Left ventricle myocardium inferior (tissue), 1 donor: ENCODE data around the gene FABP2. TPM values are rescaled to one million over a fixed set of nuclear protein-coding genes. Genes with fewer than 3 reads are reported as not detected.
A peak's percentile ranks its signal among the peaks of the same experiment; 100 is the strongest.

Experiments
- DNase-seq: peaks from one replicate; pipeline ENCODE4 v3.0.0-alpha.2; 2020
- H3K27ac ChIP-seq: fragments of 200-600 bp; replicated peaks from 2 replicates; pipeline ENCODE4 v1.8.0; 2021
- H3K27me3 ChIP-seq: fragments of 200-600 bp; 2 replicates; pipeline ENCODE4 v1.8.0; 2021; ENCODE audit warnings: low read depth
- H3K36me3 ChIP-seq: fragments of 200-600 bp; 2 replicates; pipeline ENCODE4 v1.8.0; 2021
- H3K4me1 ChIP-seq: fragments of 200-600 bp; 2 replicates; pipeline ENCODE4 v1.8.0; 2021
- H3K4me3 ChIP-seq: fragments of 200-600 bp; 2 replicates; pipeline ENCODE4 v1.8.0; 2021; ENCODE audit warnings: mild to moderate bottlenecking, moderate library complexity
- H3K9me3 ChIP-seq: fragments of 200-600 bp; replicated peaks from 2 replicates; pipeline ENCODE4 v1.8.0; 2021
- CTCF ChIP-seq: fragments of 200-600 bp; IDR thresholded peaks from 2 replicates; pipeline ENCODE4 v1.8.0; 2021; ENCODE audit warnings: antibody characterized with exemption, mild to moderate bottlenecking, borderline replicate concordance
- intact Hi-C: fragments of 100-400 bp; cut with micrococcal nuclease; formaldehyde crosslinking; loops from one replicate; pipeline ENCODE4 v1.11.0; 2022
- total RNA-seq: library from RNA; stranded (reverse); fragmentation: NEBNext Ultra II Directional; extraction: Animal tissue kit (Norgen Biotek cat#: 25700); gene quantifications from one replicate; pipeline ENCODE4 v1.2.1, GENCODE V29; 2021
- donor health status: DM: no; HTN: yes; CAD: no; lungs with severe emphysema.

The FABP2 gene
- total RNA-seq, 1 donor from 2014 or later = not detected

- Histone ChIP-seq H3K4me3 (peak overlapping the region; percentile 90), H3K36me3 (peaks cover 39% of the 10 kb centered on the region), H3K9me3 (no peaks in the 10 kb centered on the region), H3K27me3 (no peaks in the 10 kb centered on the region), H3K27ac (peak overlapping the region; percentile 98), H3K4me1 (peaks cover 68% of the 10 kb centered on the region)
- DNase-seq = no peak
- no peak for TF ChIP-seq CTCF
- intact Hi-C loops = no loop called here
Measured at GRCh38 chr4:119299260-119299671, 22.7 kb downstream of the FABP2 start.

GRCh38 chr4:119297795-119298194 is 24.1 kb downstream of the FABP2 start:
- no peak for DNase-seq
- Histone ChIP-seq H3K4me1 (peaks cover 70% of the 10 kb centered on the region), H3K27ac (peak overlapping the region; percentile 98), H3K9me3 (no peaks in the 10 kb centered on the region), H3K27me3 (no peaks in the 10 kb centered on the region), H3K36me3 (peaks cover 51% of the 10 kb centered on the region), H3K4me3 (peak overlapping the region; percentile 90)
- no peak for TF ChIP-seq CTCF
- intact Hi-C loops = no loop called here

GRCh38 chr4:119296356-119296755 is 25.6 kb downstream of the FABP2 start:
- DNase-seq = no peak
- TF ChIP-seq CTCF = no peak
- Histone ChIP-seq H3K27ac (no peak overlapping the region), H3K36me3 (peaks cover 64% of the 10 kb centered on the region), H3K4me3 (no peak overlapping the region), H3K4me1 (peaks cover 66% of the 10 kb centered on the region), H3K27me3 (no peaks in the 10 kb centered on the region), H3K9me3 (no peaks in the 10 kb centered on the region)
- intact Hi-C loops = no loop called here

GRCh38 chr4:119290598-119290997 is 31.3 kb downstream of the FABP2 start:
- intact Hi-C loops = no loop called here
- peaks cover 30% of the 10 kb centered on the region for H3K4me1 ChIP-seq
- H3K4me3 ChIP-seq = no peak overlapping the region
- no peak overlapping the region for H3K27ac ChIP-seq
- TF ChIP-seq CTCF = no peak
- no peaks in the 10 kb centered on the region for H3K9me3 ChIP-seq
- H3K36me3 ChIP-seq = peaks cover 43% of the 10 kb centered on the region
- no peak for DNase-seq
- H3K27me3 ChIP-seq = no peaks in the 10 kb centered on the region

GRCh38 chr4:119289313-119289712 is 32.6 kb downstream of the FABP2 start:
- Histone ChIP-seq H3K4me3 (no peak overlapping the region), H3K4me1 (peaks cover 30% of the 10 kb centered on the region), H3K27ac (no peak overlapping the region), H3K9me3 (no peaks in the 10 kb centered on the region), H3K27me3 (no peaks in the 10 kb centered on the region), H3K36me3 (peaks cover 35% of the 10 kb centered on the region)
- TF ChIP-seq CTCF = no peak
- intact Hi-C loops = loop anchor here (5.0 kb wide), 3 partner anchors 192 to 307 kb away; no protein-coding TSS in a partner anchor
- no peak for DNase-seq
